HCT116 (cell line): ENCODE data around the gene TBC1D1.

Experiments
- CBX3 ChIP-seq: IDR thresholded peaks from 2 replicates; pipeline ENCODE4 v1.6.1; 2012; ENCODE audit warnings: low read depth
- ELF1 ChIP-seq: IDR thresholded peaks from 2 replicates; pipeline ENCODE4 v1.6.1; 2012; ENCODE audit warnings: low read depth, borderline replicate concordance
- EZH2 ChIP-seq: fragments of 200-600 bp; sonication (generic); IDR thresholded peaks from 2 replicates; pipeline ENCODE4 v1.6.1; 2017; ENCODE audit warnings: antibody characterized with exemption, mixed run types
- EZH2phosphoT487 ChIP-seq: fragments of 200-600 bp; IDR thresholded peaks from 2 replicates; pipeline ENCODE4 v1.6.1; 2018; ENCODE audit warnings: antibody characterized with exemption, borderline replicate concordance
- FOSL1 ChIP-seq: IDR thresholded peaks from 2 replicates; pipeline ENCODE4 v1.6.1; 2012; ENCODE audit warnings: low read depth
- POLR2A ChIP-seq: IDR thresholded peaks from 2 replicates; pipeline ENCODE4 v1.7.0; 2011; ENCODE audit warnings: borderline replicate concordance; ENCODE audit not compliant: insufficient read depth, insufficient read length; ENCODE audit errors: extremely low read depth
- SIN3A ChIP-seq: IDR thresholded peaks from 2 replicates; pipeline ENCODE4 v1.6.1; 2012; ENCODE audit warnings: low read depth
- SP1 ChIP-seq: IDR thresholded peaks from 2 replicates; pipeline ENCODE4 v1.6.1; 2012; ENCODE audit warnings: low read depth
- TCF7L2 ChIP-seq: IDR thresholded peaks from 2 replicates; pipeline ENCODE4 v1.7.0; 2011; ENCODE audit warnings: borderline replicate concordance, inconsistent platforms; ENCODE audit not compliant: insufficient read depth, insufficient read length; ENCODE audit errors: extremely low read depth
- YY1 ChIP-seq: IDR thresholded peaks from 2 replicates; pipeline ENCODE4 v1.6.1; 2011; ENCODE audit warnings: low read length, low read depth, moderate library complexity, mild to moderate bottlenecking; ENCODE audit not compliant: insufficient replicate concordance; ENCODE audit errors: extremely low read depth
- ZNF274 ChIP-seq: fragments of 200-500 bp; sonication (Bioruptor generic); IDR thresholded peaks from 2 replicates; pipeline ENCODE4 v1.6.1; 2014; ENCODE audit warnings: mild to moderate bottlenecking, low read depth, low read length, inconsistent platforms
- TF ChIP-seq, protein P1 (sequence below), 3 experiments: fragments of 200-600 bp in 1 of 3; sonication (generic) in 1 of 3; IDR thresholded peaks in 2 of 3; conservative IDR thresholded peaks in 1 of 3; 2 replicates each; pipeline ENCODE4 v1.5.1; 2012 to 2017; ENCODE audit warnings: low read depth in 2 of 3, low read length in 2 of 3, antibody characterized with exemption in 1 of 3, borderline replicate concordance in 1 of 3, control low read depth in 1 of 3, mild to moderate bottlenecking in 1 of 3, mixed read lengths in 1 of 3, mixed run types in 1 of 3, moderate library complexity in 1 of 3; ENCODE audit not compliant: insufficient read depth in 1 of 3
- TF ChIP-seq, protein P2 (sequence below): IDR thresholded peaks from 2 replicates; pipeline ENCODE4 v1.6.1; 2012

DNA sequence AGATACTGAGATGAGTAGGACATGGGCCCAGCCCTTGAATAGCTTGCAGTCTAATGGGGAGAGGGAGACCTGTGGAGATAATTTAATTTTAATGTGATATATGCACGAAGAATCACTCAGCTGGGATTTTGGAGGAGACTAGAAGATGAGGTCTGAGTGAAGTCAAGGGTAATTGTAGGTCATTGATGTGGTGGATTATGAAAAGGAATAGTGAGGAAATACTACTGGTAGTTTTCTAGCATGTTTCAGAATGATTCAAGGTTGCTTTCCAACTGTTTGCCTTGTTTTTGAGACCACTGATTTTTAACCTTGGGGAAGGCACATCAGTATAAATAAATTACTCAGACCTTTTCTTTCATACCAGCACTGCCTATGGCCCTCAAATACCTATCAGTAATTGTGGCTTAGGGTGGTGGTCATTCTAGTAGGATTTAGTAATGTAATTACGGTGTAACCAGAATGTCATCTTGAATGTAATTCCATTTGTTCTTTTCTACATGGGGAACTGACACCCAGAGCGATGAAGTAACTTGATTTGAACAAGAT lies 94.9 kb downstream of the TBC1D1 start:
- TF ChIP-seq TCF7L2: no peak
- TF ChIP-seq FOSL1: no peak
- no peak for TF ChIP-seq SP1
- TF ChIP-seq, protein P1, sequence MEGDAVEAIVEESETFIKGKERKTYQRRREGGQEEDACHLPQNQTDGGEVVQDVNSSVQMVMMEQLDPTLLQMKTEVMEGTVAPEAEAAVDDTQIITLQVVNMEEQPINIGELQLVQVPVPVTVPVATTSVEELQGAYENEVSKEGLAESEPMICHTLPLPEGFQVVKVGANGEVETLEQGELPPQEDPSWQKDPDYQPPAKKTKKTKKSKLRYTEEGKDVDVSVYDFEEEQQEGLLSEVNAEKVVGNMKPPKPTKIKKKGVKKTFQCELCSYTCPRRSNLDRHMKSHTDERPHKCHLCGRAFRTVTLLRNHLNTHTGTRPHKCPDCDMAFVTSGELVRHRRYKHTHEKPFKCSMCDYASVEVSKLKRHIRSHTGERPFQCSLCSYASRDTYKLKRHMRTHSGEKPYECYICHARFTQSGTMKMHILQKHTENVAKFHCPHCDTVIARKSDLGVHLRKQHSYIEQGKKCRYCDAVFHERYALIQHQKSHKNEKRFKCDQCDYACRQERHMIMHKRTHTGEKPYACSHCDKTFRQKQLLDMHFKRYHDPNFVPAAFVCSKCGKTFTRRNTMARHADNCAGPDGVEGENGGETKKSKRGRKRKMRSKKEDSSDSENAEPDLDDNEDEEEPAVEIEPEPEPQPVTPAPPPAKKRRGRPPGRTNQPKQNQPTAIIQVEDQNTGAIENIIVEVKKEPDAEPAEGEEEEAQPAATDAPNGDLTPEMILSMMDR (IDR thresholded peaks at IDR 0.05 in 2 of 3, conservative IDR thresholded peaks at IDR 0.05 in 1 of 3; ENCODE audit: borderline replicate concordance in 1 of 3, insufficient read depth in 1 of 3, low read depth in 2 of 3, low read length in 2 of 3): no peak
- TF ChIP-seq EZH2phosphoT487: no peak
- TF ChIP-seq, protein P2, sequence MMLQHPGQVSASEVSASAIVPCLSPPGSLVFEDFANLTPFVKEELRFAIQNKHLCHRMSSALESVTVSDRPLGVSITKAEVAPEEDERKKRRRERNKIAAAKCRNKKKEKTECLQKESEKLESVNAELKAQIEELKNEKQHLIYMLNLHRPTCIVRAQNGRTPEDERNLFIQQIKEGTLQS: no peak
- no peak for TF ChIP-seq EZH2
- TF ChIP-seq YY1: no peak
- no peak for TF ChIP-seq SIN3A
- TF ChIP-seq ZNF274: no peak
- TF ChIP-seq CBX3: no peak
- no peak for TF ChIP-seq ELF1
- TF ChIP-seq POLR2A: no peak
